ENCODE data around the gene CCDC40.
"Not testable (repeated sequence)": the region's sequence is repeated elsewhere in the genome, so short reads cannot be mapped to it uniquely, and the experiment has no call there.

CCDC40 gene

DNA sequence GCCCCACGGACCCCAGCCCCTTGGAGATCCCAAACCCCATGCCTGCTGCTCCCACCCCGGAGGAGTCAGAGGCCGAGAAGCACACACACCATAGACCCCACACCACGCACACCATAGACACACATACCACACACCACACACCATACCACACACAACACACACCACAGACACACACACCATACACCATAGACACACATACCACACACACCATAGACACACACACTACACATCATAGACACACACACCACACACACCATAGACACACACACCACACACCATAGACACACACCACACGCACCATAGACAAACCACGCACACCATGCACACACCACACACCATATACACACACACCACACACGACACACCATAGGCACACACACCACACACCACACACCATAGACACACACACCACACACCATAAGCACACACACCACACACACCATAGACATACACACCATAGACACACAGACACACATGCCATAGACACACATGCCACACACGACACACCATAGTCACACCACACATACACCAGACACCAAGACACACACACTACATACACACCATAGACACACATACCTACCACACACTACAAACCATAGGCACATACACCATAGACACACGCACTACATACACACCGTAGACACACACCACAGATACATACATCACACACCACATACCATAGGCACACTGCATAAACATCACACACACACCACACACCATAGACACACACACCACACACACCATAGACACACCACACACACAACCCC is 12.1 kb upstream of the CCDC40 start:
- DNase-seq, result no peak

DNA sequence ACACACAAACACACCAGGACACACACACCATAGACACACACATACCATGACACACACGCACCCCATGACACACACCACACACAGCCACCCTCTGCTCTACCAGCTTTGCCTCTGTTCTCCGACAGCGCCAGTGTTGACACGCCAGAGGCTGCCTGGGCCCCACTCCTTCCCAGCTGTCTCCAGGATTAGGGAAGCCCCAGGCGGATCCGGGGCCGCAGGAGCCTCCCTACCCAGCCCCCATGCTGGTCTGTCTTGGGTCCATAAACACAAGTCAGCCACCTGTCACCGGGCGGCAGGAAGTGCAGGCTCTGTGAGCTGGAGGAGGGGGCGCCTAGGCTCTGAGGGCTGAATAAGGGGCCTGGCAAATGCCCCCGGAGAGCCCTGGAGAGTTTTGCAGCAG is 11.3 kb upstream of the CCDC40 start:
- DNase-seq, result peak; percentile 7

DNA sequence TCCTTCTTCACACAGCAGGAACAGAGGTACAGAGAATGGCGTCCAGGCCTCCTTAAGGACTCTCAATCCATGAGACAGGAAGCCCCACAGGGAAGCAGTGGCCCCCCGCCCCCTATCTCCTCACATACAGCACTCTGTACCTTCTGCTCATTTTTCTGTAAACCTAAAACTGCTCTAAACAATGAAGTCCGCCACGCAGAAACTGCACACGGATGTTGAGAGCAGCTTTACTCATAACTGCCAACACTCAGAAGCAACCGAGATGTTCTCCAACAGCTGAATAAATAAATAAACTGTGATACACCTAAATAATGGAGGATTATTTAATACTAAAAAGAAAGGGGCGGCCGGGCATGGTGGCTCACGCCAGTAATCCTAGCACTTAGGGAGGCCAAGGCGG is 10.6 kb upstream of the CCDC40 start:
- no peak for DNase-seq

DNA sequence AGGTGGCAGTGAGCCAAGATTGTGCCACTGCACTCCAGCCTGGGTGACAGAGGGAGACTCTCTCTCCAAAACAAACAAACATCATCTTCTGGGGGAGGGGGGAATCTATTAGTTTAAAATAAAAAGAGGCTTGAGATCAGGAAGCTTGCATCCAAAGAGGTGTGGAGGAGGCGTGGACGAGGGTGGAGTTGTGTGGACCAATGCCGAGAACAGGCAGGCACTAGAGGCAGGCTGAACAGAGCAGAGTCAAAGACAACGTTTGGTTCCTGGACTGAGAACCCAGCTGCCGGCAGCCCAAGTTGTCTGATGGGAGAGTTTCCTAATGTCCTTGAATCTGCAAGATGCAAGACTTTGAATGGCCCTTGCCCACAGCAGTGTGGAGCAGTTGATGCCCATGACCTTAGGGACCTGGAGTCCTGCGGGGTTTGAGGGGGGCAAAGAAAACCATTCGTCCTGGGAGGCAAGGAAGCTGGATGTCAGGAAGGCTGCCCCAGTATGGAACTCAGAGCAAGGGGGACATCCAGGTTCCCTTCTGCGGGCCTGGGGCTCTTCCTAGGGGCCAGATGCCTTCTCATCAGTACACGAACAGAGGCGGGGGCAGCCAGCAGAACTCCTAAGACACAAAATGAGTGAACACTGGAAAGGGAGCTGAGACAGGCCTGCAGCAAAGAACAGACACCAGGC is 9.9 kb upstream of the CCDC40 start:
- no peak for DNase-seq

DNA sequence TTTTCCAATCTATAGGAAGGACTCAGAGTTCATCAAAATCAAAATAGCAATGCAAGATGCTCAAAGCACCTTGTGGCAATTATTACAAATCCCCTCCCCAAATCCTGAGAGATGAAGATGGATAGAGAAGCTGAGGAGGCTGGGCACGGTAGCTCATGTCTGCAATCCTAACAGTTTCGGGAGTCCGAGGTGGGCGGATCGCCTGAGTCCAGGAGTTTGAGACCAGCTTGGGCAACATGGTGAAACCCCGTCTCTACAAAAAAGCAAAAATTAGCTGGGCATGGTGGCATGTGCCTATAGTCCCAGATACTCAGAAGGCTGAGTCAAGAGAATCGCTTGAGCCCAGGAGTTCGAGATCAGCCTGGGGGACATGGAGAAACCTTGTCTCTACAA is 9.4 kb upstream of the CCDC40 start:
- no peak for DNase-seq

DNA sequence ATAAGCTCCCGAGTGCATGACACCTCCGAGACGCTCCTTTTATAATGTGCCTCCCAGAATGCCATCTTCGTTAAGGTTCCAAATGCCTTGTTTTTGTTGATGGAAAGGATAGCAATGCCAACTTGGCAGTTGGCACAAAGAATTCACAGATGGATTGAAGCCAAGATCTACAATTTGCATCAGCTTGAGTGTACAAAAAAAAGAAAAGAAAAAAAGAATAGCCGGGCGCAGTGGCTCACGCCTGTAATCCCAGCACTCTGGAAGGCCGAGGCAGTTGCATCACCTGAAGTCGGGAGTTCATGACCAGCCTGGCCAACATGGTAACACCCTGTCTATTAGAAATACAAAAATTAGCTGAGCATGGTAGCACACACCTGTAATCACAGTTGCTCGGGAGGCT is 8.4 kb upstream of the CCDC40 start:
- DNase-seq, result no peak

DNA sequence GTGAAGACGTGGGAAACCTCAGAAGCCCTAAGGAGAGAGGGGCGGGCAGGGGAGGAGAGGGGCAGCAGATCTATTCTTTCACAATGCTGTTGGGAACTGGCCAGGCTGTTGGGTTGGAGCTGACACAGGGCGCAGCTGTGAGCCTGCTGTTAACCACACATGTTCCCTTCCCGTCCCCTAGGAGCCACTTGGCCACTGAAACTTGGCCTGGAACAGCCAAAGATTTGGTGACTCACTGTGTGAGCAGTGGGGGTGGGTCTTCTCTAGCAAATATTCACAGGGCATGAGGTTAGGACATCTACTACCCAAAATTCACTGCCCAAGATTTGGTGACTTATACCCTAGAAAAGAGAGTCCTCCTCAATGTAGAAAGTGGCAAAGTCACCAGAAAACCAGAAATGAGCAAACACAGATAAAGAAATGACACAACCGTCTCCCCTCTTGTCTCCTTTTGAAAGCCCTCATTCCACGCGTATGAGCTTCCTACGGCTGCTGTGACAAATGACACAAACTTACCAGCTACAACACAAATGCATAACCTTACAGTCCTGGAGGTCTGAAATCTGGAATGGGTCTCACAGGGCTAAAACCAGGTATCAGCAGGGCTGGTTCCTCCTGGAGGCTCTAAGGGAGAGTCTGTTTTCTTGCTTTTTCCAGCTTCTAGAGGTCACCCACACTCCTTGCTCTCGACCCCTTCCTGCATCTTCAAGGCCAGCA is 7.0 kb upstream of the CCDC40 start:
- peak; percentile 82 for DNase-seq

DNA sequence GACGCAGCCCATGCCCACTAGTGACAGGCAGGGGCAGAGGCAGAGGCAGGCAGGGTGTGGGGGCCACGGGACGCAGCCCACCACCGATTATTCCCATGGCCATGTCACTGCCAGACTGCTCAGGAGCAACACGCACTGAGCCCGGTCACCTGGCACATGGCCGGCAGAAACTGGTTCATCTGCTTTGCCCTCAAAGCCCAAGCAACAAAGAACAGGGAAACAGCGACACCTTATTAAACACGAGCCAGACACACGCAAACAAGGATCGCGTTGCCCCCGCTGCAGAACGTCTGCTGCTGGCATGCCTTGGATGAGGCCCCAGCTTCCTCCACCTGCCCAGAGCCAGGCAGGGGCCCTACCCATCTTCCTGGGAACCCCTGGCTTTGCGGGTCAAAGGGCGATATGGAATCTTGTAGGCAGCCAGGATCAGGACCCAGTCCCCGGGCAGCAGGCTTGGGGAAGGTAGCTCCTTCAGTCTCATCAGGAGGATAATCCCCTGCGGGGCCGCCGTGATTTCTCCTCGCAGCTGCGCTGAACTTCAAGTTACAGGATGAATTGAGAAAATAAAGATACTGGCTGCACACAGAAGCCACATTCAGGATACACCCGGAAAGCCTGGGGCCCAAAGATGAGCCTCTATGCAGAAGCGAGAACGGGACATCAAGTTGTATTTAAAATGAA is 5.6 kb upstream of the CCDC40 start:
- DNase-seq, result no peak

DNA sequence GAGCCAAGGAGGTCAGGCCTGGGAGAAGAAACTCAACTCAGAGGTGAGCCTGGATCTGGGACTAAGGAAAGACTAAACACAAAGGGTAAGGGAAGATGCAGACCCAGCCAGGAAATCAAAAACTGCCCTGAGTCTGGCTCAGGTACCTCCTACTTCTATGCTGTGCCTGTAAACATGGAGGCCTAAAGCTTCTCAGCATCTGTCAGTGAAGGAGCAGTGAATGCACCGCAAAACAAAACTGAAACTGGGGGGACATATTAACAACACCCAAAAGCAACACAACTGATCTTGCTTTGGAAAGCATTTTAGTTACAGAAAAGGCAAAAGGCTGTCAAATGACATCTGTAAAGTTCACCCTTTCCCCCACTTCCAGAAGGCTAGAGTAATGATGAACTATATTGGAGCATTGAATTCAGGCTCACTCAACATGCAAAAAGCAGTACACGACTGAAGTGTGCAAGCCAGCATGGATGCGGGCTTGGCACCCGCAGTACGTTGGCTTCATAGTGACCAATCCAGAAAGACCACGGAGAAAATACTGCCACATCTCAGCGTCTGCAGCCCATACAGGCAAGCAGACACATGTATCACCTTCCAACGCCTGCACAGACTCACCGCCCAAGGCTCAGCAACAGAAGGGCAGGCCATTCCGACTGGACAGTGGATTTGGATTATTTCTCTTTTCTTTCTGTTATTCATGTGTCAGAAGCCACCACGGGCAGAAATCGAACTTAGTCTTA is 4.6 kb upstream of the CCDC40 start:
- no peak for DNase-seq

DNA sequence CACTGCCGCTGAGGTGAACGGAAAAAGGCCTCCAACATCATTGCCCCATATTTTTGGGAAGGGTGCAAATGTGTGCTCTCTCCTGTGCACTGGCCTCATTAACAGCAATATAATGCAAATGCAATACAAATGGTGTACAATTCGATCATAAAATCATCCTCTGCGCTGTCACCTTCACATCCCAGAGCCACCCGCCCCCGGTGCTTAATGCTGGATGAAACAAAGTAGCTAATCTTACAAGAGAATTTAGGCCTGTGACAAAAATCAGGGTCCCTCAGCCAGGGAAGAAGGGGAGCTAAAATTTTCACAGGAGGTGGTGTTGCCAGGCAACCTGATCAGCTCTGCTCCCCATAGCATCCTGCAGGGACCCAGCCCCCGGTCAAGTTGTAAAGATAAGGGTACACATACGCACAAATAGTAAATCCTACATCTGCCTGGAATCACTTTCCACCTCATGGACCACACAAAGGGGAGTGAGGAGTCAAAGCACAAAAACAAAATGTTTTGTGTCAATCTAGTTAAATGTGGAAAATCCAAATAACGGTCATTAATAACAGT is 3.7 kb upstream of the CCDC40 start:
- DNase-seq, result no peak

DNA sequence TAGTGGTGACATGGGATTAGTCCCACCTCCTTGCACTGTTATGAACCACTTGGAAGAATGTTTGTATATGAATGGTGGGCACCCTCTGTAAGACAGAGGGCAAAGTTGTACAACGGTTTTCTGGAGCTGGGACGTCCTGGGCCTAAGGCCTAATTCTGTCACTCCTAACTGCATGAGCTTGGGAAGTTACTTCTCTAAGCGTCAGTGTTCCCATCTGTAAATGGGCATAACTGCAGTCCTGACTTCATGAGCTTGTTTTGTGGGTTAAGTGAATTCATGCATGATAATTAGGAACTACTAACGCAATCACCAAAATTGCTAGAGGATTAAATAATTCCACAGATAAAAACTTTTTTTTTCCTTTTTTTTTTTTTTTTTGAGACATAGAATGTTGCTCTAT is 2.6 kb upstream of the CCDC40 start:
- DNase-seq, result no peak

DNA sequence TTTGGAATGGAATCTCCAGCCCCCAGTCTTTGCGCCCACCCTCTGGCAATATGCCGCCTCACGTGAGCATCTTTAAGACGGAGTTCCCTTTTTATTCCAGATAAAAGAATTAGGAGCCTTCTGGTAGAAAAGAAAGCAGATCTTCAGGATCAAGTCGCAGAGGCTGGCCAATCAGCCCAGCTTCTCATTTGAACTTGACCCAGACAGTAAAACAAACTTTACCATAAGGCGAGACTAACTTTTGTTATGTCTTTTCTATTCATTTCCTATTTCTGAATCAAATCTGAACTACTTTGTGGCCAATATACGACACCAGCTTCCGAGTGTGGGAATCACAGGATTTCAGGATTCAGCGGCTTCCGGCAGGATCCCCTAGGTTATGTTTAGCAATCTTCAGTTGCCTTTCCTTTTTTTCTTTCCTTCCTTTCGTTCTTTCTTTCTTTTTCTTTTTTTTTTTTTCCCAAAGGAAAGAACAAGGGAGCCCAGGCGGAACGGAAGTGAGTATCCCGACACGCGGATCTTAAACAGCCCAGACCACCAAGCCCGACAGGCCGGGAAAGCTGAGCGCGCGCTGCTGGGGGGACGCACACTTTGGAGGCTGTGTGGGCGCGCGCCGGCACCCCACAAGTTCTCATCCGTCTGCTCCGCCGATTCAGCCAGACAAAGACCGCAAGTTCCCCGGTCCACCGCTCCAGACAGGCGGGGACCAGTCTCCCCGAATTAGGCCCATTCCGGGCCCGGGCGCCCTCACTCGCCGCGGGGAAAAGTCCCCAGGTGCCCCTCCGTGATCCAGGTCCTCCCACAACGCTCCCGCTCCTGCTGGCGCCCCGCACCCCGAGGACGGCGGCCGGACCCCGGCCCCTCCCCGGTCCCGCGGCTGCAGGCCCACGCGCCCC is 1.4 kb upstream of the CCDC40 start:
- peak; percentile 15 for DNase-seq

DNA sequence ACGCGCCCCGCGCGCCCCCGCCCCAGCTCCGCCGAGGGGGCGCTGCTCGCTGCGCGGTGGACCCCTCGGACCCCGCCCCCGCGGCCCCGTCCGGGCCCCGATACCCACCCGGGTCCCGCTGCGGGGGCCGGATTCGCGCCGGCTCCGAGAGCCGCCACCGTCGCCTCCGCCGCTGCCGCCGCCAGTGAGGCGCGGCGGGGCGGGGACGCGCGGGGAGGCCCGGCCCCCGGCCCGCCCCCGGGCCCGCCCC is 830 bp upstream of the CCDC40 start, which contains the start of gene TBC1D16:
TSS of gene TBC1D16 (minus strand) at position 186 of the 250 bp plus-strand sequence. CDS start 22,325 bp downstream, outside the sequence.
- DNase-seq, result no peak

DNA sequence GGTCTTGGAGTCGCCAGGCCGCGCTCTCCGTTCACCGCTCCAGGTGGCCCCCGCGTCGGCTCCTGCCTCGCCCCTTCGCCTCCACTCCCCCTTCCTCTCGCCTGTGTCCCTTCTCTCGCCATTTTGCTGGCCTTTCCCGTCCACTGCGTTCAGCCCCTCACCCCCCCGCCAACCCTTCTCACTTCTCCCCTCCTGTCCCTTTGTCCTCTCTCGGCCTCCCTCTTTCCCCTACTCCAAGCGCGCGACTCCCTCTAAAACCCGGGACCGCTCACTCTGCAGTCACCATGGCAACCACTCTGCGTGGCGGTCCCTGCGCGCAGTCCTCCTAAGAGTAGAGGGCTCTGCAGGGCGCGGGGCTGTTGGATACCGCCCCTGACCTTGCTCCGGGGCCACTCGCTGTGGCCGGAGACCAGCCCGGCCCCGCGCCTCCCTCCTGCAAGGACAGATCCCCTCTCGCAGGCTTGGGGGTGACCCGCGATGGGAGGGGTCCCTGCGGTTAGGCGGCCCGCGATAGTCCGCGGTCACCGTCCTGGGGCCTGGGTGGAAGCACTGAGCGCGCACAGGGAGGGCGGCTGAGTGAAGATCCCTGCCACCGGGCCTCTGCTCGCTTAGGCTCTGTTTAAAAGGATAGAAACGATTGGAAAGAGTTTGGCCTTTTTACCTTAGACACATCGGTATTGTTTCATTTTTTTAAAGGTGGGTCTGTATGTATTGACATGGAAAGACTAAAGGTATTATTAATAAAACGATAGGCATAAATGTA is 454 bp downstream of the CCDC40 start:
- DNase-seq, result peak; percentile 20

DNA sequence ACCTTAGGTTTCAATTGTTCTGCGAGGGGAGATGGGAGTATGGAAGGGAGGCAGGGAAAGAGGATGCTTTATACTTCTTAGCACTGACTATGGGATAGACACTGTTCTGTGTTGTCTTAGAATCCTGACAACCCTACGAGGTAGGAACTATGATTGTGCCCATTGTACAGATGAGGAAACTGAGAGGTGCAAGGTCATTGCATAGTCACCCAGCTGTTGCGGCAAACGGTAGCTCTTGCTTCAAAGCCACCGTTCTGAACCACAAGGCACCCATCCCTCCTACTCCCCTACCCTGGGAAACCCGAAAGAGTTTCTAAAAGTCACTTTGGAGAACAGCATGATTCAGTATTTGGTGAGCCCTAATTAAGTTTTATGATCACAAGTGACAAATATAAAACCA is 7.5 kb downstream of the CCDC40 start:
- no peak for DNase-seq

DNA sequence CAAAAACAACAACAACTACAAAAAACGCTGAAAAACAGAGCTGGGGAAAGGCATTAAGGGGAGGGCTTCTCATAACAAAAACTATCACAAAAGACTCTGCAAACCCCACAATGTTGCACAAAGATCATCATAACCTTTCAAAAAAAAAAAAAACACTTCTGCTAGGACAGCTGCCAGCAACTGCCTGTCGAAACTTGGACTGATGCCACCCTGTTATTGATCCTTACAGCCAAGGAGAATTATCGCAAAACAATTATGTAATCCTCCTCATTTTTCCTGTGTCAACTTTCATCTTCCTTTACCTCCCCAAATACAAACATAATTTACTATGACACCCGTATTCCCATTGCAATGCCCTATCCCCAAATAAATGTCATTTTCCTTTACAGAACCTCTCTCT is 9.3 kb downstream of the CCDC40 start:
- no peak for DNase-seq

DNA sequence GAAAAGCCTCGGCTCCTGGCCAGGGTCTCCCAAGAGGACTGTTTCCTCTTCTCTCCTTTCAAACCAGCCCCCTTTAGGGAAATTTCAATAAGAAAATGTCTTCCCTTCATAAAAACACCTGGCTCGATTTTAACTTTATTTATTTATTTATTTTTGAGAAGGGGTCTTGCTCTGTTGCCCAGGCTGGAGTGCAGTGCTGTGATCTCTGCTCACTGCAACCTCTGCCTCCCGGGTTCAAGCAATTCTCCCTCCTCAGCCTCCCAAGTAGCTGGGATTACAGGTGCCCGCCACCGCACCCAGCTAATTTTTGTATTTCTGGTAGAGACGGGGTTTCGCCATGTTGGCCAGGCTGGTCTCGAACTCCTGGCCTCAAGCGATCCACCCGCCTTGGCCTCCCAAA is 10.3 kb downstream of the CCDC40 start:
- DNase-seq, result not testable (repeated sequence)

DNA sequence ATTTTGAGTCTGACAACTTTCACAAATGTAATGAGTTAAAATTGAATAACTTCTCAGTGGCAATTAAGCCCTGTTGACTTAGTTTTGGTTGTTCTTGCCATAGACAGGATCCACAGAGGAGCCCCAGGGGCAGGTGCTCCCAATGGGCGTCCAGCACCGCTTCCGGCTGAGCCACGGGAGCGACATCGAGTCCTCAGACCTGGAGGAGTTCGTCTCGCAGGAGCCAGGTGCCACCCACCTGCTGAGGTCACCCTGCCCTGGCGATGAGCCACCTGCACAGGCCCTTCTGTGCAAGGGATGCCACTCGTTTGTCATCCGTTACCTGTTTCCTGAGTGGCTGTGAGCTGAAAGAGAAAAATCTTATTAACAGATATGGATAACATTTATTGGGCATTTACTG is 10.7 kb downstream of the CCDC40 start:
- DNase-seq, result no peak

DNA sequence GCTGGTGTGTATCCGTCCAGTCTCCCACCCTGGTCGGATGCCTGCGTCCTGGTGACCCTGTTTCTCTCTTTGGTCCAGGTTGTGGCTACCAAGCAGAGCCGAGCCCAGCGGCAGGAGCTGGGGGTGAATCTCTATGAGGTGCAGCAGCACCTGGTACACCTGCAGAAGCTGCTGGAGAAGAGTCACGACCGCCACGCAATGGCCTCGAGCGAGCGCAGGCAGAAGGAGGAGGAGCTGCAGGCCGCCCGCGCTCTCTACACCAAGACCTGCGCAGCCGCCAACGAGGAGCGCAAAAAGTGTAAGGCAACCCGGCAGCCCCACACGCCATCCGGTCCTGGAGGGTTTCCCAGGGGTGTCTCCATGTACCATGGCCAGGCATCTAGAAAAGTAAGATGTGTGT is 13.5 kb downstream of the CCDC40 start:
- no peak for DNase-seq

DNA sequence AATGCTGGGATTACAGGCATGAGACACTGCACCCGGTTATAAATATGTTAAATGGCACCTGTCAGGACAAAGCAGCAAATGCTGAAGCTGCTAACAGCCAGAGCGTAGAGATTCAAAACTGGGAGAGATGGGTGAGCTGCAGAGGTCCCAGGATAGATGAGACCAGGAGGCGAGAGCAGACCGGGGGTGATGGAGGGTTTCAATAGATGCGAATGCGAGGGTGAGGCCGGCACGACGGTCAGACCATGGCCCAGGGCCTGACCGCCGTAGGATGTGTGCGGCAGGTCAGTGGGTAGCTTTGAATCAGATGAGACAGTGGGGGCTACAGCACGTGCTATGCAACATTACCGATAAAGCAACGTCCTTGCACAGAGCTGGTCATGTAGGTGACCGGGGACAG is 14.3 kb downstream of the CCDC40 start:
- no peak for DNase-seq

DNA sequence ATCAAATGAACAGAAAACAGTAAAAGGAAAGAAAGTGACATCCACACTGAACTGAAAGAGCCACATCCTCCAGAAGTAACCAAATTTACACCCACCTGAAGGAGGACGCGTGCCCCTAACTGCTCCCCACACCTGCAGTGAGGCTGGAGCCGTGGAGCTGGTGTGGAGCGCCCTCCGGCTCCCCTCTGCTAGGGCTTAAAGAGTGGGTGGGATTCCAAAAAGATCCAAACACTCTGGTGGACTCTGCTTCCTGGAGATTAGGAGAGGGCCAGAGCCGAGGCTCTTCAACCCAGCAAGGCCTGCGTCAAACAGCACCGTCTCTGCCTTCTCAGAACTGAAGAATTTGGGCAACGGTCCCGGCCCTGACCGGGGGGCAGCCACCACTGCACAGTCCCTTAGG is 15.2 kb downstream of the CCDC40 start:
- no peak for DNase-seq

Measured in fibroblast of upper back skin (primary cell).